Upper lobe of left lung (tissue), 4 donors: ENCODE results near the gene BICRA.

Experiments
- CTCF ChIP-seq, 6 experiments: fragments of 450-650 bp in 4 of 6; fragments of 200-600 bp in 2 of 6; sonication (generic) in 2 of 6; IDR thresholded peaks; one replicate each; pipeline ENCODE4 v1.5.1; 2016 to 2019; ENCODE audit warnings: antibody characterized with exemption in 6 of 6
- EP300 ChIP-seq, 4 donors: sonication (generic); formaldehyde crosslinking; IDR thresholded peaks; one replicate each; pipeline ENCODE4 v1.5.1; 2017; ENCODE audit warnings: antibody characterized with exemption in 4 of 4, control low read depth in 2 of 4
- POLR2A ChIP-seq, 4 donors: fragments of 450-650 bp; IDR thresholded peaks; one replicate each; pipeline ENCODE4 v1.5.1; 2016 to 2017; ENCODE audit warnings: antibody characterized with exemption in 4 of 4, mild to moderate bottlenecking in 2 of 4
- POLR2AphosphoS5 ChIP-seq, 2 donors: sonication (generic); formaldehyde crosslinking; IDR thresholded peaks; one replicate each; pipeline ENCODE4 v1.5.1; 2017; ENCODE audit warnings: antibody characterized with exemption in 2 of 2

GRCh38 chr19:47702671-47703070, 93.7 kb downstream of the BICRA start:
- TF ChIP-seq CTCF (IDR thresholded peaks at IDR 0.05) (no peak), POLR2A (IDR thresholded peaks at IDR 0.05) (no peak), POLR2AphosphoS5 (IDR thresholded peaks at IDR 0.05) (no peak), EP300 (IDR thresholded peaks at IDR 0.05) (no peak)
